ENCODE measurements around the gene TRAPPC10.
"Not testable (repeated sequence)": the region's sequence is repeated elsewhere in the genome, so short reads cannot be mapped to it uniquely, and the experiment has no call there.

TRAPPC10 gene

DNA sequence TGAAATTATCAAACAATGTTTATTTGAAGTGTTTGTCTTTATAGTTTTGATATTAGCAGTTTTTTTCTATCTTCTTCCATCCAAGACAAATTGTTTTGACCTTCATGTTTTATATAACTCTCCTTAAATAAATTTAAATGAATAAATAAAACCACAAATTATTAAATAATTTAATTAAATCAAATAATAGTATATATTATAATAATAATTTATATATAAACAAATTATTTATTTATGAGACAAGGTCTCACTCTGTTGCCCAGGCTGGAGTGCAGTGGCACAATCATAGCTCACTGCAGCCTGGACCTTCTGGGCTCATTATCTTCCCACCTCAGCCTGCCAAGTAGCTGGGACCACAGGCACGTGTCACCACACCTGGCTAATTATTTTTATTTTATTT, 82.7 kb downstream of the TRAPPC10 start:
- DNase-seq = no peak

DNA sequence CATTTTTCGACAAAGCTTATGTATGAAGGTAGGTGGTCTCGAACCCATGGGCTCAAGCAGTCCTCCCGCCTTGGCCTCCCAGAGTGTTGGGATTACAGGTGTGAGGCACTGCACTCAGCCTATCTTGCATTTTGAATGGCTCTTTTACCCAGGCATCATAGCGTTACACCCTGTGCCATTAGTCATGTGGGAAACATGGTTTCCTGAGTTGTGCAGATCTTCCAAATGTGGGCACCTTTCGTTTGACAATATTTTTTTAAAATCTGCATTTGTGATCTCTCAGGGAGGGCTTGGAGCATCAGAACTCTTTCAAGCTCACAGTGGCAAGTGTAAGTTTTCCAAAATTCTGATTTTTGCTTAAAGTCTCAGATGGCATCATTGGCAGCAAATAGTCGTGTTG, 86.4 kb downstream of the TRAPPC10 start:
- not testable (repeated sequence) for DNase-seq

DNA sequence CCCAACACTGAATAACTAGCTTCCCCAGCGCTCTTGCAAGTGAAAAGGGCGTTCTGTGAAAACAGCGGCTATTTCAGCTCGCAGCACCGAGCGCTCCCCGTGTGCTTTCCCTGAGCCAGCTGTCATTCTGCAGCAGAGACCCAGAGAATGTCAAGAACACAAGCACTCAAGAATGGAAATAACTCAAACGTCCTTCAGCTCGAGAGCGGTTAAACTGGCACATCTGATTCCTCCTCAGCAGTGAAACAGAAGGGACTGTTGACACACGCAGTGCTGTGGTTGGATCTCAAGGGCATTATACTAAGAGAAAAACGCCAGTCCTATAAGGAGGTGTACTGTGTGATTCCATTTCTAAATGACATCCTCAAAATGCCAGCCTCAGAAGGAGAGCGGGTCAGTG, 86.9 kb downstream of the TRAPPC10 start:
- not testable (repeated sequence) for DNase-seq

DNA sequence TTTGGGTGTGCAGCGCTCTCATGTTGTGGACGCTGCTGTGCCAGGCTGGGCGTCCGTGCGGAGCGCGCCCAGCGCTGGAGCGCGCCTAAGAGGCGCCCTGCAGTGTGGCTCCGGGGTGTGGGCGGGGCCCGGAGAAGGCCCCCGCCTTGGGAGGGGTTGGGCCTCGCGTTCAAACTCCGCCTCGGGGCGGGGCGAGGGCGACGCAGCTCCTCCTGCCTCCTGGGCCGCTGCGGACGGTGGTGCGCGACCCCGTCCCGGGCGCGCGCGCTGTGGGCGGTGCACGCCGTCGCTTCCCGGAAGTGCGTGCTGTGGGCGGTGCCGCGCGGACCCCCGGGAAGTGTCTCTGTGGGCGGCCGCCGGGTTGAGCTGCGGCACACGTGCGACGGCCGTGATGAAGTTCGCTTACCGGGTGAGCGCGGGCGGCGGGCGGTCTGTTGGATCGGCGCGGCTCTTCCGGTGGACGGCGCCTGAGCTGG, 95.0 kb downstream of the TRAPPC10 start, which contains the start of gene PWP2:
TSS of gene PWP2 (plus strand) at position 374 of the 476 bp plus-strand sequence. CDS start at position 392, 18 bp downstream.
- DNase-seq = not testable (repeated sequence)

DNA sequence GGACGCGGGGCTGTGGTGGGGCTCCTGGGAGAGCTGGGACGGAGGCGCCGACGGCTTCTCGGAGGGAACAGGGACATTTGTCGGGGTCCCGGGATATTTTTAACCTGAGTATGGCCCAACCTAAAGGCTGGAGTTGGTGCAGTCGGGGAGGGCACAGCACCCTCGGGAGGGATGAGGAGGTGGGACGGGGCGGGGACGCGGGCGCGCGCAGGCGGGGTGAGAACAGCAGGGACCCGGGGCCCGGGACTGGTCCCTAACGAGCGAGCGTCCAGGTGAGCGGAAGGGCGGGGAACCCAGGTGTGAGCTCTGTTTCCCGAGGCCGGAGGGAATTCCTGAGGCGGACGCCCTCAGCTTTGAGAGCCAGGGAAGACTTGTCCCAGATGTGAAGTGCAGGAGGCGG, 95.5 kb downstream of the TRAPPC10 start:
- DNase-seq = not testable (repeated sequence)

DNA sequence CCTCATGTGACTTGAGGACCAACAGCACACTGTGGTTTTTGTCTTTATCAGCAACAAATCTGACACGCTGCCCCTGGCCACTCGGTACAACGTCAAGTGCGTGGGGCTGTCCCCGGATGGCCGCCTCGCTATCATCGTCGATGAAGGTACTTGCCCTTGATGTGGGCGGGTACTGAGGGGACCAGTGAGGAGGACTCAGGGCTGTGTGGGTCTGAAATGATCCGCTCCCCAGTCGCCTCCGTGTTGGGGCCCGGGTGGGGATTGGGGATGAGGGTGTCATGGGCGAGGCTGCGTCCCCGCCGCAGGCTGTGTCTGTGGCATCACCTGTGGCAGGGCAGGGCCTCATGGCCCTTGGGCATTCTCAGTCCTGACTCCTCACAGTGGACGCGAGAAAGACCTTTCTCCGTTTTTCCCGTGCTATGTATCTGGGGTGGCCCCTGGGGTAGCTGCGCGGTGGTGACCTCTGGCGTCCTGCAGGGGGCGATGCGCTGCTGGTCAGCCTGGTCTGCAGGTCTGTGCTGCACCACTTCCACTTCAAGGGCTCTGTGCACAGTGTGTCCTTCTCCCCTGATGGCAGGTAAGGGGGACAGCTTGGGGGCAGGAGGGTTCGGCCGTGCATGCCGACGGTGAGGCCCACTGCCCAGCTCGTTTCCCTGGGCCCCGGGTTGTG, 101.7 kb downstream of the TRAPPC10 start:
- DNase-seq = not testable (repeated sequence)

DNA sequence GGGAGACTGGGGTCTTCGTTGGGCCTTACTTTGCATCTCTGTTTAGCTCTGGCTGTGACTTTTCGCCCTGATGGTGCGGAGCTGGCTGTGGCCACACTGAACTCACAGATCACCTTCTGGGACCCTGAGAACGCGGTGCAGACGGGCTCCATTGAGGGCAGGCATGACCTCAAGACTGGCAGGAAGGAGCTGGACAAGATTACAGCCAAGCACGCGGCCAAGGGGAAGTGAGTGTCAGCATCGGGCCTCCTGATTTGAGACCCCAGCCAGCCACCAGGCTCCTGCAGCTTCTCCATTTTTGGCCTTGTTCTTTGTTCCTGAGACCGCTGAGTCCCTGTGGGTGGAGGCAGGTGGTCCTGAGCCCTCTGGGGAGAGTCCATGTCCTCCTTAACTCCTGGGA, 110.0 kb downstream of the TRAPPC10 start:
- not testable (repeated sequence) for DNase-seq

DNA sequence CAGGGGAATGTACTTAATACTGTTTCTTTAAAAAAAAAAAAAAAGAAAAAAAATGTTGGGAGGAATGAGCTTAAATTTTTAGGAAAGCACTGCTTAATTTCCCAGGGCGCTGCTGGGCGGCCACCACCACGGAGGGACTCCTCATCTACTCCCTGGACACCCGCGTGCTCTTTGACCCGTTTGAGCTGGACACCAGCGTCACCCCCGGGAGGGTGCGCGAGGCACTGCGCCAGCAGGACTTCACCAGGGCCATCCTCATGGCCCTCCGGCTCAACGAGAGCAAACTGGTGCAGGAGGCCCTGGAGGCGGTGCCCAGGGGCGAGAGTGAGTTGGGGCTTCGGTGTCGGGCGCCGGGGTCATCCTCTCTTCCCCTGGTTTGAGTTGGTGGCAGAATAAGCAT, 115.7 kb downstream of the TRAPPC10 start:
- not testable (repeated sequence) for DNase-seq

DNA sequence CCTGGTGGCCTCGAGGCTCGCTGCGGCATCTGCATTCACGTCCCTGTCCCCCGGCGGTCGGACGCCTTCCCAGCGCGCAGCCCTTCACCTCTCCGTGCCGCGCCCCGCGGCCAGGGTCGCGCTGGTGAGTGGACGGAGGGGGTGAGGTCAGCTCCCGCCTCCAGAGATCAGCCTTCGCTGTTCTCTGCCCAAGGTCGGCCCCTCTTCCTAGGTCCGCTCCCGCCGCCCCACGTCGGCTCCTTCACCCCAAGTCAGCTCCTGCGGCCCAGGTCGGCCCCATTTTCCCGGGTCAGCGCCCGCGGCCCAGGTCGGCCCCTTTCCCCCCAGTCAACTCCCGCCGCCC, 121.6 kb downstream of the TRAPPC10 start:
- DNase-seq = not testable (repeated sequence)

DNA sequence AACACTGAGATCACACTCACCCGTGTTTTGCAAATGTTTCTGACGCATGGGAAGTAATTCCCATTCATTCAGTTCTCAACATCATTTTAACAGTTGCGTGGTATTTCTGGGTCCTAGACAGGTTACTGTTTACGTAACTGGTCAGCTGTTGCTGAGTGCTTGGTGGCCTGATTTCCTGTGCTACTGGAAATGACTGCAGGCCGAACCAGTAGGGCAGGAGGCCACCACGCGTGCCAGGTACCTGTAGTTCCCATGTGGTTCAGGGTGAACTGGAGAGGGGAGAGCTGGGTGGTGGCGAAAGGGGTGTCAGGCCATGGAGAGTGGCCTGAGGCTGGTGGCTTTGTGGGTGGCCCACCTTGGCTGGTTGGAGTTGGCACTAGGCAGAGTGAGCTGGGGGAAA, 122.6 kb downstream of the TRAPPC10 start:
- not testable (repeated sequence) for DNase-seq

DNA sequence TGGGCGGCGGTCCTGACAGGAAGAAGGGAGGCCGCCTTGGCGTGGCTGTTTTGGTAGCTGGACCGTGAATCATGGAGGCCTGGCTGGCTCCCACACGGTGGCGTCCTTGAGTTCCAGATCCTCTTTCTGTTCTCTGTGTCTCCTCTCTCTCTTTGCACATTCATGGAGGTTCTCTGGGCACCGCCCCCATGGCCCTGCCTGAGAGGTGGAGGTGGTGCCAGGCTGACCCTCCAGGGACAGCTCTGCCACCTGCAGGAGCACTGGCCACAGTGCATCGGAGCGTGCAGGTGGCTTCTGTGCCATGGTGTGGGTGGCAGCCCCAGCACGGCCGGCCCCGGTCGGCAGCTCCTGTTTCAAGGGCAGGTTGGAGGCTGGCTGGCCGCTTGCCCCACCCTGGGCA, 125.9 kb downstream of the TRAPPC10 start:
- DNase-seq = not testable (repeated sequence)

DNA sequence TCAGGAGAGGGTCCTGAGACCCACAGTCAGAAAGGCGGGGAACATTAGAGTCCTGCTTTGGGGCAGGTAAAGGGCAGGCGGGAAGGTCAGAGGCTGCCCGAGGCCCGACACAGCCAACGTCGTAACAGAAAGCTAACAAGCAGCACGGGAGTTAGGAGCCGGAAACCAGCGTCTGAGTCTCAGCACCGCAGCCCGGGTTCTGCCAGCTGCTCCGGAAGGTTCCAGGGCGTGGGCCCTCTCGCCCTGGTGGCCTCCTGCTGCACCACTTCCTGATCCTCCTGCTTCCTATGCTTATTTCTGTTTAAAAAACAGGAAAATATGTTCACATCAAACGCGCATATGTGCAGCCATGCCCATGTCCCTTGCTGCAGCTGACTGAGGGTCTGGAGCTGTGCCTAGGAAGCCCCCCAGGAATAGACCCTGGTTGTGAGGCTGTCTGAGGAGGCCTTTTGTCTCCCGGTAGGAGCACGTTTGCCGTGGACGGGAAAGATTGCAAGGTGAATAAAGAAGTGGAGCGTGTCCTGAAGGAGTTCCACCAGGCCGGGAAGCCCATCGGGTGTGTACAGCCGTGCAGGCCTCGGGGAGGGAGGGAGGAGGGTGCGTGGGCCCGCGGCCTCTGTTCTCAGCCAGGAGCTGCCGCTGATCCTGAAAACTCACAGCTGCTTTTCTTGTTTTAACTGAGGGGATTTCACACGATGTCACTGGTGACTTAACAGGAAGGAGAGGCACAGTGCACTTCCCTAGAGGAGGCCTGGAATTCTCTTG, 127.9 kb downstream of the TRAPPC10 start:
- DNase-seq = not testable (repeated sequence)

DNA sequence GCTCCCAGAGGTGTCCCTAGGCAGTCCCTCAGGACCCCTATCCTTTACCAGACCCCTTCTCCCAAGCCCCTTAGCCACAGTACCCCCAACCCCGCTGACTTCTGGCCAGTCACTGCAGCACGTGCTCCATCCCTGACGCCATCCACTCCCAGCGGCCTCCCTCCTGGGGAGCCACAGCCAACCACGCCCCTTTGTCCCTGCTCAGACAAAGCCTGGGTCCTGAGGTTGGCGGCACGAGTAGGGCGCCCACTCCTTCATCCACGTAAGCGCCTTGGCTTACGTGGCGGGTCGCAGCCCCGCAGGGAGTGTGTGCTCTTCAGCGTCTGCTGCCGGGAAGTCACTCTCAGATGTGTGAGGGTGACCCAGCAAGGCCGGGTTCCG, 128.4 kb downstream of the TRAPPC10 start:
- DNase-seq = not testable (repeated sequence)

DNA sequence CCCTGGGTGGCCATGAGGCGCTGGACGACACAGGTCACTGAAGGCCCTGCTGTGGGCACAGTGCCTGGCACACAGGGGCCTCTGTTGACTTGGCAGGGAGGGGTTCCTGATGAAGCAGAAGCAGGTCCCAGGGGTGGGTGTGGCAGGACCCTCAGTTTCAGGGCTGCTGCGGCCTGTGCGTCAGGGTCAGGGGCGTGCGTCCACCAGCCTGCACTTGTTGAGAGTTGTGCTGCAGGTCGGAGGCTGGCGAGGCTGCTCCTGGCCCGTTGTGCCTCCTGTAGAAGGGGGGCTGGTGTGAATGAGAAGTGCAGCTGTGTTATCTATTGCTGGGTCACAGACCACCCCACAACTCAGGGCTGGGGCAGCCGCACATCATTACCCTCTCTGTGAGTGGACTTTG, 130.4 kb downstream of the TRAPPC10 start:
- DNase-seq = not testable (repeated sequence)

DNA sequence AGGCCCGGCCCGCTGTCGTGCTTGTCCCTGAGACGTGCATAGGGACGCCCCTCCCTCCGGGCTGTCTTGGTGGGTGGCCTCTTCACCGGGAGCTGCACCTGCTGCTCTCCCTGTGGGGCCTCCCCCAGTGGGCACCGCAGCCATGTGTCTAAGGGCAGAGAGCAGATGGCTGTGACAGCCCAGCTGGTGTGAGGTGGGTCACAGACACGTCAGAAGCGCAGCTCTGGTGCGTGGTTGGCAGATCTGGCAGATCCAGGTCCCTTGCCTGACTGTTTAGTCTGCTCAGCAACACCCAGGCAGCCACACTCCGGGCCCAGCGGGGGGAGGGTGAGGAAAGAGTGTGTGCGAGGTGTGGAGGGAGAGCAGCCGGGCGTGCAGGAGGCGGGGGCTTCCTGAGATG, 131.3 kb downstream of the TRAPPC10 start:
- not testable (repeated sequence) for DNase-seq

DNA sequence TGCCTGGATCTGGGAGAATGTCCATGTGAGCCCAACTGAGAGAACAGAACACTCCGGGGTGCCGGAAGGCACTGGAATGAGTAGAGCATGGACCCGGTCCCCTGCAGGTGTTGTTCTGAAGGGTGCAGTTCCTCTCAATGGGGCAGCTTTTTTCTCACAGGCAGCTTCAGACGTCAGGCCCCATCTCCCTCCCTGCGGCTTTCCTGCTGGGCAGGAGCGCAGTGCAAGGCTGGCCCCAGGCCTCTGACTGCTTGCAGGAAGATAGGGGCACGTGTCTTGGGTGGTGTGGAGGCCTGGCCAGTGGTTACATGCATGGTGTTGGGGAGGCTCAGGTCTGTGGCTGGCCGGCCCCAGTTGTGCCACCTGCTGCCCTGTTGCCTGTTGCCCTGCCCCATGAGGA, 131.9 kb downstream of the TRAPPC10 start:
- DNase-seq = not testable (repeated sequence)

DNA sequence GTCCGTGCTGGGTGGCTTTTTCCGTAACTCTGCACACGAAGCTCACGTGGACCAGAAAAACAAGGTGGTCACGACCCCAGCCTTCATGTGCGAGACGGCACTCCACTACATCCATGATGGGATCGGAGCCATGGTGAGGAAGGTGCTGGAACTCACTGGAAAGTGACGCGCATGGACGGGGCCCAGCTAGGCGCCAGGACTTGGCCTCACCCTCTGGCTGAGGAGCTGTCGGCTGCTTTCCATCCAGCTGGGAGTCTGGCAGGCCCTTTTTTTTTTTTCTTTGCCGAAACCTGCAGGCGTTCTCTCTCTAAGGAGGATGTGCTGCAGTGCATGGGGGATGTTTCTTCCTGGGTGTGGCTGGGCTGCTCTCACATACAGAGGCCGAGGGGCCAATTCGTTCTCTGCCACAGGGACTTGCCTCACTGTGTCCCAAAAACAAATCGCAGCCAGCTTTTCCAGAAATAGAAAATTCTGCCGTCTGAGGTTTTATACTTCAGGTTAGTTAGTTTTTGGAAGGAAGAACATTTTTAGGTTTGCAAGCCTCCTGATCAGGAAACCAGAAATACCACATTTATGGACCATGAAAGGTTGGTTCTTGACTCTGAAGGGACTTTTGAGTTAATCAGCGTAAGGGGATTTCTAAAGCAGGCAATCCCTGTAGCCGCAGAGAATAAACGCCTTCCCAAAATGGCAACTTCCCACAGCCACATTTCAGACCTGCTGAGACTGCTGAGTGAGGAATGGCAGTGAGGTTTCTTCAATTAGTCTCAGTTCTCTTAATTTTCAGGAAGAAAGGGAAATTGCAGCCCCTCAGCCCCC, 132.9 kb downstream of the TRAPPC10 start:
- not testable (repeated sequence) for DNase-seq

DNA sequence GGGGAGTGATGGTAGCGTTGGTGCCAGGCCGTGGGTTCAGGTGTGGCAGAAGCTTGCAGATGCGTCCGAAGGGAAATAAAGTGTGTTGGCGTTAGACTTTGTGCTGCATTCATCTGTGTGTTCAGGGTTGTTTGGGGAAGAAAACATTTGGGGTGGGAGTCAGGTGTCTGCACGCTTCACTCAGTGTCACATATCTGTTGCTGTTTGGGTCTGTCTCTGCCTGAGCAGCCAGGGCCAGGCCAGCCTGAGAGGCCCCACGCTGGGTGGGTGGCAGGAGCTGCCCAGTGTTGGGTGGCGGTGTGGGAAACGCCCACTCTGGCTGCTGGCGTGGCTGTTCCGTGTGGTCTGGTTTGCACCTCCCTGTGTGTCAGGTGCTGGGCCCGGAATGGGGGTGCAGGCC, 133.5 kb downstream of the TRAPPC10 start:
- DNase-seq = not testable (repeated sequence)

DNA sequence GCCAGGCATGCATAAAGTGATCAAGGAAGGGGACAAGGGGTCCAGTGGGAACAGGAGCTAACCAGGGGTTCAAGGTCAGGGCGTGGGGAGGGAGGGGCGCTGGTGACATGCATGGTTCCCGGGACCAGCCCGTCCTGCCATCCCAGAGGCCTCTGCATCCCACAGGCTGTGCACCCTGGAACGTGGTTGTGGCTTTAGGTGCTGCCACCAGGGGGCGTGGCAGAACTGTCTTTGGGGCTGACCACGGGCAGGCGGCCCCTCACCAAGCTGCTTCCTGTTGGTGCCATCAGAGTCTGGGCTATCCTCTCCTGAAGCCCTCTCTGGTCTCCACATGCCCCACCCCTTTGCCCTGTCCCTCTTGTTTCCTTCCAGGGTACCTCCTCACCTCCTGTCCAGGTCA, 135.0 kb downstream of the TRAPPC10 start:
- not testable (repeated sequence) for DNase-seq

DNA sequence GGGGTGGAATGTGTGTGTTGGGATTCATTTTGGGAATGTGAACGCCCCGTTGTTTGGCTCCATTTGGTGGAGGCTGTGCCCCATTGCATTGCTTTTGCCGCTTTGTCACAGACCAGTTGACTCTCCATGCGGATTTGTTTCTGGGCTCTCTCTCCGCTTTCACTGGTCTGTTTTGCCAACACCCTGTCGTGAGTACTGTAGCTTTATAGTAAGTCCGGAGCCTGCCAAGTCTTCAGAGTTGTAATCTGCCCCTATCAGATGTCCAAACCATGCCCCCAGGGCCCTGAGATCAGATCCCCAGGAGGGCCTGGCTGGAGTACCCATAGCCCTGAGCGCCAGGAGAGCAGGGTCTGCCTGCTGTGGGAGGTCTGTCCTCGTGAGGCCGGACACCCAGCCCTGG, 138.1 kb downstream of the TRAPPC10 start:
- DNase-seq = not testable (repeated sequence)

DNA sequence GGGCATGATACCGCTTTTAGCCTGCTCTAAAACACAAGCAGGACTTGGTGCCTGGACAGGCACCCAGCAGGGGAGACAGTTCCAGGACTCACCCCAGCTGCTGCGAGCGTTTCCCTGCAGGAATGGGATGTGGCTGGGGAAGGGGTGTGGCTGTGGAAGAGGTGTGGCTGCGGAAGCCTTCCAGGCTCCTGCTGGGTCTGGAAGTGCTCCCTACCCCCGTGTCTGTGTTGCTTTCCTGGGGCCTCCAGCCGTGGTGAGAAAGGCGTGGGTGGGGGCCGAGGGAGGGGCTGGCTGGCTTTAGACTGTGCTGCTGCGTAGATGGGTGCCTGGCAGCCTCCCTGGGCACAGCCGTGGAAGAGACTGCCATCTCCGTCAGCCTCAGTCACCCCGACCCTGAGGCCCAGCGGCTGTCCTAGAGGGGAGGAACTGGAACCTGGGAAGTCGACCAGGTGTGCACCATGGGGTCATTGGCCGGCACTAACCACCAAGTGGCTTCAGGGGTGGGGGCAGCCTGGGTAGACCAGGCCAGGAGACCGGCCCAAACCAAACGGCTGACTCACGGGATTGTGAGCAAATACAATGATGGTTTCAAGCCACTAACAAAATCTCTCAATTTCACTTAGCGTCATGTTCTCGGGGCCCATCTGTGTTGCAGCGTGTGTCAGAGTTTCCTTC, 141.2 kb downstream of the TRAPPC10 start:
- not testable (repeated sequence) for DNase-seq

DNA sequence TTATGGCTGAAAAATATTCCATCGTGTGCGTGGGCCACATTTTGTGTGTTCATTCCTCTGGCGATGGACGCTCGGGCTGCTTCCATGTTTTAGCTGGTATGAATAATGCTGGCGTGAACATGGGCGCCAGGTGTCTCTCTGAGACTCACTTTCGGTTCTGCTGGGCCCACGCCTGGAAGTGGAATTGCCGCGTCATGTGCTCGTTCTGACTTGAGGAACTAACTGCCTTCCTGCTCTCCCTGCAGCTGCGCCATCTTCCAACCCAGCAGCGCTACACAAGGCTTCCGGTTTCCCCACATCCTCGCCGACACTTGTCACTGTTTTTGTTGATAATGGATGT, 141.8 kb downstream of the TRAPPC10 start:
- not testable (repeated sequence) for DNase-seq

DNA sequence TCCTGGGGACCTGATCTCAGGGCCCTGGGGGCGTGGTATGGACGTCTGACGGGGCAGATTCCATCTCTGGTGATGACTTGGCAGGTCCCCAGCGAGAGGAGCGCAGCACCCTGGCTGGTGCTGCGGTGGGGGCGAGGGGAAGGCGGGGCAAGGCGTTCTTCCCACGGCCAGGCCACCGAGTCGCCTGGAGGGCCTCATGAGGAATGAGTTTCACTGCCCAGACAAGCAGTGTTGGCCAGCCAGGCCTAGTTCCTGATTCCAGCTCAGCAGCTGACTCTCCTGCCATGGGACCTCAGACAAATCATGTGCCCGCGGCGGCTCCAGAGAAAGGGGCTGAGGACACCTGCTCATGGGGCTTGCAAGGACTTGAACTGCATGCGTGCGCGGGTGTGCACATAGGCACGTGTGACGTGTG, 142.7 kb downstream of the TRAPPC10 start:
- DNase-seq = not testable (repeated sequence)

Measured in COR-L47 (cell line).